Measurements from ENCODE around the gene PIK3R3. TPM values are rescaled to one million over a fixed set of nuclear protein-coding genes. Genes with fewer than 3 reads are reported as not detected.

Gene PIK3R3
- total RNA-seq, 4 donors from 2014 or later: 16.0 to 36.2 (median 20.9) TPM

DNA sequence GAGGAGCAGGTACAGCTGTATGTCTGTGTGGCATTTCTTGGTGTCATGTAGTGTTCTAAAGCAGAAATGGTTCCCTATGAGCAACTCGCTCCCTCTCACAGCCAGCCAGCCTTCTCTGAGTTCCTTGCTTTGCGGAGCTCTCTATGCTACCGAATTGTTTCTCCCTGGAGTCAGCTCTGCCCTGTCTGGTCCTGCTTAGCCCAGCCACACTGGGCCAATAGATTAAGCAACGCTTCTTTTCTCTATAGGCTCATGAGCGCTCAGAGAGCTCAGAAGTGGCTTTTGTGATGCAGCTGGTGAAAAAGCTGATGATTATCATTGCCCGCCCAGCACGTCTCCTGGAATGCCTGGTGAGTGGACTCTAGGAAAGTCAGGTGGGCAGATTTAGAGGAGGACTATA is 113.1 kb downstream of the PIK3R3 start:
- intact Hi-C loops (cut with DNase I): no loop called here

DNA sequence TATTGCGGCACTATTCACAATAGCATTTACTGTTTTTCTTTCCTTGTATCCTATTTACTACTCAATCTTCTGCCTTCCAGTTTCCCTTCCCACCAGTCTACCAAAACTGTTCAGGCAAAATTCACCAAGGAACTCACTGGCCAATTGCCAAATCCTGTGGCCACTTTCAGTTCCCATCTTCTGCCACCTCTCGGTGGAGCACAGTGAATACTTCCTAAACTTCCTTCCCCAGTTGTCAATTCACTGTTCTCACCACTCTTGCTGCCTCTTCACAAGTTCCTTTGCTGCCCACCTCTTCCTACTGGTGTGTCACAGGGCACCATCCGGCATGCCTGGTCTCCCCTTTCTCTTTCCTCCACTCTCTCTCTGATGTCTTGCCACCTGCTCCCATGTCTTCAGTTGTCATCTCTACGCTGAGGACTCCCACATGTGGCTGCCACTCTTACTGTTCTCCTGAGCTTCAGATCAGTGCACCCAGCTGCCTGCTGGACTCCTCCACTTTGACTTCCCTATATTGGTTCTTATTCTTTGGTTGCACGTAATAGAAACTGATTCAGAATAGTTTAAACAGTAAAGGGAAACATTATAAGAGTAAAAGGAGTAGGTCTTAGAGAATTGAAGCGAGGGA is 114.4 kb downstream of the PIK3R3 start:
- Histone ChIP-seq H3K4me1 (no peaks in the 10 kb centered on the region), H3K4me3 (replicated peaks in 1 of 3) (no peak overlapping the region), H3K9me3 (no peaks in the 10 kb centered on the region), H3K36me3 (no peaks in the 10 kb centered on the region), H3K27me3 (no peaks in the 10 kb centered on the region), H3K27ac (no peak overlapping the region)
- intact Hi-C loops (cut with DNase I): no loop called here
- no peak for DNase-seq
- TF ChIP-seq POLR2A (IDR thresholded peaks at IDR 0.05): no peak
- TF ChIP-seq, protein P1, sequence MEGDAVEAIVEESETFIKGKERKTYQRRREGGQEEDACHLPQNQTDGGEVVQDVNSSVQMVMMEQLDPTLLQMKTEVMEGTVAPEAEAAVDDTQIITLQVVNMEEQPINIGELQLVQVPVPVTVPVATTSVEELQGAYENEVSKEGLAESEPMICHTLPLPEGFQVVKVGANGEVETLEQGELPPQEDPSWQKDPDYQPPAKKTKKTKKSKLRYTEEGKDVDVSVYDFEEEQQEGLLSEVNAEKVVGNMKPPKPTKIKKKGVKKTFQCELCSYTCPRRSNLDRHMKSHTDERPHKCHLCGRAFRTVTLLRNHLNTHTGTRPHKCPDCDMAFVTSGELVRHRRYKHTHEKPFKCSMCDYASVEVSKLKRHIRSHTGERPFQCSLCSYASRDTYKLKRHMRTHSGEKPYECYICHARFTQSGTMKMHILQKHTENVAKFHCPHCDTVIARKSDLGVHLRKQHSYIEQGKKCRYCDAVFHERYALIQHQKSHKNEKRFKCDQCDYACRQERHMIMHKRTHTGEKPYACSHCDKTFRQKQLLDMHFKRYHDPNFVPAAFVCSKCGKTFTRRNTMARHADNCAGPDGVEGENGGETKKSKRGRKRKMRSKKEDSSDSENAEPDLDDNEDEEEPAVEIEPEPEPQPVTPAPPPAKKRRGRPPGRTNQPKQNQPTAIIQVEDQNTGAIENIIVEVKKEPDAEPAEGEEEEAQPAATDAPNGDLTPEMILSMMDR (IDR thresholded peaks at IDR 0.05): no peak
- 93 to 94% methylated on average over 6 of the region's 6 CpGs for WGBS, 2 donors

More for the DNA sequence above, 113.1 kb downstream of the PIK3R3 start:
- Histone ChIP-seq H3K27ac (no peak overlapping the region), H3K36me3 (peaks cover 0 to 2% of the 10 kb centered on the region in 2 donors), H3K9me3 (no peaks in the 10 kb centered on the region), H3K4me3 (replicated peaks in 1 of 3) (no peak overlapping the region), H3K27me3 (no peaks in the 10 kb centered on the region), H3K4me1 (no peaks in the 10 kb centered on the region)
- WGBS, 2 donors: 91 to 93% methylated on average over 7 of the region's 7 CpGs
- TF ChIP-seq, protein P1 (IDR thresholded peaks at IDR 0.05): no peak
- no peak for TF ChIP-seq POLR2A (IDR thresholded peaks at IDR 0.05)
- no peak for DNase-seq

DNA sequence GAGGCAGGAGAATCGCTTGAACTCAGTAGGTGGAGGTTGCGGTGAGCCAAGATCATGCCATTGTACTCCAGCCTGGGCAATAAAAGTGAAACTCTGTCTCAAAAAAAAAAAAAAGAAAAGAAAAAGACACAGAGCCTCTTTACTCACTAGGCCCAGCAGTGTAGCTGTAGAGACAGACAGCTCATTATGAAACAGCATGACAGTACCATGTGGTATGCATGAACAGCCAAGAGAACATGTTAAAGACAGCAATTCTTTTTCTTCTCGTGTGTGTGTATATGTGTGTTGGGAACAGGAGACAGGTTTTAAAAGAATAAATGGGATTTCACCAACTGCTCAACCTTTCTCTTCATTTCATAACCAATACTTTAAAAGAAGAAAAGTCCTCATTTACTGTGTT is 118.8 kb downstream of the PIK3R3 start:
- 99% methylated on average over 3 of the region's 3 CpGs for WGBS, 2 donors
- no peak overlapping the region for H3K27ac ChIP-seq
- H3K4me1 ChIP-seq: no peaks in the 10 kb centered on the region
- no peak overlapping the region for H3K4me3 ChIP-seq (replicated peaks in 1 of 3)
- intact Hi-C loops (cut with DNase I): no loop called here
- H3K9me3 ChIP-seq: no peaks in the 10 kb centered on the region
- H3K36me3 ChIP-seq: peaks cover 4 to 12% of the 10 kb centered on the region in 2 donors
- H3K27me3 ChIP-seq: no peaks in the 10 kb centered on the region
- DNase-seq: no peak
- TF ChIP-seq POLR2A (IDR thresholded peaks at IDR 0.05): no peak
- TF ChIP-seq, protein P1 (IDR thresholded peaks at IDR 0.05): no peak

DNA sequence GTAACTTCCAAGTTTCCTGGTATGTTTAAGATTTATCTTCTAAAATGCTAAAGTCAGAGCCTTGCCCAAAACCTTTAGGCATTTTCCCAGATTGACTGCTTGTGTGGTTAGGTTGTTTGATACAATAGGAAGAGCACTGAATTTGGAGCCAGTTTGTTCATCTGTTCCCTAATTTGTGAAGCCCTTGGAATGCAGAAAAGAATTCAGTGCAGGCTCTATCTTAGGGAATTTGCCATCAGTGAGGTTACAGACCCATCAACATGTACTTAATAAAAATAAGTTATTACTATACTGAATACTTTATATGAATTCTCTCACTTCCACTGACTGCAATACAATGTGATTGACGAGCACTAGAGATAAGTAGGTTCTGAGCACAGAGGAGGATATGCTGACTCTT is 120.2 kb downstream of the PIK3R3 start:
- no peak for TF ChIP-seq POLR2A (IDR thresholded peaks at IDR 0.05)
- TF ChIP-seq, protein P1 (IDR thresholded peaks at IDR 0.05): no peak
- intact Hi-C loops (cut with DNase I): no loop called here
- Histone ChIP-seq H3K4me3 (replicated peaks in 1 of 3) (no peak overlapping the region), H3K36me3 (peaks cover 4 to 19% of the 10 kb centered on the region in 2 donors), H3K27ac (no peak overlapping the region), H3K4me1 (no peaks in the 10 kb centered on the region), H3K9me3 (no peaks in the 10 kb centered on the region), H3K27me3 (no peaks in the 10 kb centered on the region)
- WGBS, 2 donors: 96 to 100% methylated on average over 1 of the region's 1 CpG
- DNase-seq: no peak

DNA sequence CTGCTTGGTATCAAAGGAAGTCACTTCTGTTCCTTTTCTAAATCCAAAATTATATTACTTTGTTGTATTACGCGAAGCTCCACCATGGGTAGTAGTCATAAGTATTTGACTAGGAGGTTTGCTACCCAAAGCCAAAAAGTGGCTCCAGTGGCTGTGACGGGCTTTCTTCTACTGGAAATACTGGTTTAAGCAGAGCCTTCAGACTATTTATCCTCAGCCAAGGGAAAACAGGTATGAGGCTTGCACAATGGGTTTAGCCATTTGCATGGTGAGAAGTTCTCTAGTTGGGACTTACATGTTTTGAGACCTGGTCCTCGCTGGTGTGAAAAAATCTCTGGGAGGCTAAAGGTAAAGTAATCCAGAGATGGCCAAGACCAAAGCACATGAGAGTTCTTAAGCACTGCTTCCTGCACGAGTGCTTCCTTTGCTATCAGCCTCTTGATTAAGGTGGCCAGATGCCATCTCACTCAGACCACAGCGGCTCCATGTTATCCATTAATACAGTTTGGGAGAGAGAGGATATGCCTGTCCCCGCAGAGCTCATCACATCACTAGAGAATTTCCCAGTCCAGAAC is 121.2 kb downstream of the PIK3R3 start:
- Histone ChIP-seq H3K9me3 (no peaks in the 10 kb centered on the region), H3K36me3 (peaks cover 4 to 28% of the 10 kb centered on the region in 2 donors), H3K27me3 (no peaks in the 10 kb centered on the region), H3K4me1 (no peaks in the 10 kb centered on the region), H3K4me3 (replicated peaks in 1 of 3) (no peak overlapping the region), H3K27ac (no peak overlapping the region)
- intact Hi-C loops (cut with DNase I): no loop called here
- WGBS, 2 donors: 77 to 78% methylated on average over 7 of the region's 7 CpGs
- no peak for TF ChIP-seq POLR2A (IDR thresholded peaks at IDR 0.05)
- TF ChIP-seq, protein P1 (IDR thresholded peaks at IDR 0.05): no peak
- DNase-seq: no peak

All from thyroid gland (tissue), 4 donors.